Fibroblast of skin of abdomen (primary cell): ENCODE data around the gene SPATA20.

Experiments used
- DNase-seq: peaks from one replicate; pipeline ENCODE4 v3.0.0-alpha.2; 2013

Gene SPATA20

GRCh38 chr17:50520483-50520882, 26.5 kb upstream of the SPATA20 start:
- no peak for DNase-seq

GRCh38 chr17:50521514-50521913, 25.5 kb upstream of the SPATA20 start:
- no peak for DNase-seq

GRCh38 chr17:50522766-50523165, 24.2 kb upstream of the SPATA20 start:
- DNase-seq: no peak

- DNase-seq: no peak
Observed at GRCh38 chr17:50523208-50523607, 23.8 kb upstream of the SPATA20 start.

GRCh38 chr17:50524838-50525237, 22.1 kb upstream of the SPATA20 start:
- DNase-seq: no peak

- DNase-seq: no peak
Observed at GRCh38 chr17:50527155-50527762, 19.7 kb upstream of the SPATA20 start.

- no peak for DNase-seq
Observed at GRCh38 chr17:50527949-50528474, 19.0 kb upstream of the SPATA20 start.

GRCh38 chr17:50529849-50530248, 17.1 kb upstream of the SPATA20 start:
- DNase-seq: no peak

GRCh38 chr17:50531428-50532025, 15.4 kb upstream of the SPATA20 start:
- no peak for DNase-seq

GRCh38 chr17:50532452-50533024, 14.4 kb upstream of the SPATA20 start, which contains the start of gene EPN3:
Gene EPN3 (plus strand): TSS chr17:50532735. CDS start chr17:50536557, 3,822 bp downstream.
- no peak for DNase-seq

GRCh38 chr17:50533185-50533584, 13.8 kb upstream of the SPATA20 start:
- DNase-seq: no peak

GRCh38 chr17:50533720-50534148, 13.2 kb upstream of the SPATA20 start:
- DNase-seq: peak; percentile 60

GRCh38 chr17:50534222-50534978, 12.6 kb upstream of the SPATA20 start:
- DNase-seq: no peak

GRCh38 chr17:50534979-50535326, 12.0 kb upstream of the SPATA20 start:
- no peak for DNase-seq

- DNase-seq: no peak
Observed at GRCh38 chr17:50535407-50535806, 11.6 kb upstream of the SPATA20 start.

GRCh38 chr17:50536683-50537646, 10.0 kb upstream of the SPATA20 start:
- no peak for DNase-seq

GRCh38 chr17:50537721-50538548, 9.0 kb upstream of the SPATA20 start:
- no peak for DNase-seq

- no peak for DNase-seq
Observed at GRCh38 chr17:50538549-50539410, 8.2 kb upstream of the SPATA20 start.

- DNase-seq: no peak
Observed at GRCh38 chr17:50539762-50540559, 7.0 kb upstream of the SPATA20 start.
